ENCODE data around the gene SETBP1. TPM values are rescaled to one million over a fixed set of nuclear protein-coding genes. Genes with fewer than 3 reads are reported as not detected.

SETBP1 gene
- total and polyA plus RNA-seq, 2 of the 4 experiments (the other 2 are of a cell fraction), result 0.19 to 0.36 TPM

DNA sequence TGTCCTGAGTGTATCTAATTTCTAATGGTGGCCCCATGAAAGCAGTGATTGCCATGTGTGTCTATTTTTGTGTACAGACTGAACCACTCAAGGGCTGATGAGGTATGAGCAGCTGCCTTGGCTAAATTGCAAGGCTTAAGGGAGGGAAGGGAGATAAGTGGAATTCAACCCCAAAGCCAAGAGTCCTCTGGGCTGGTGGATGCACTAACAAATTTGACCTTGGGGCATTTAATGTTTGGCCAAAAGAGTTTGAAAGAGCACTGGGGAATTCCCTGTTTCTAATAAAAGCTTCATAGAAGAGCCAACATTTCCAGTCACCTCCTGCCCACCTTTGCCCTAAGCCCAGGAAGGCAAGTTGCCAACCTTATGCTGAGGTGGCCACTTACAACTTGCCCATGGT, 172.1 kb downstream of the SETBP1 start:
- Histone ChIP-seq H3K9me1 (ENCODE audit: insufficient read depth, low read length) (no peaks in the 10 kb centered on the region), H4K8ac (ENCODE audit: low read depth in 2 of 2, low read length in 2 of 2) (no peak overlapping the region), H2AFZ (replicated peaks; ENCODE audit: low read length, poor library complexity) (no peak overlapping the region), H3K56ac (ENCODE audit: extremely low read depth, insufficient read depth, low read length) (no peak overlapping the region), H4K91ac (ENCODE audit: insufficient read depth, low read depth, low read length) (no peak overlapping the region), H3K18ac (ENCODE audit: low read depth, low read length) (no peak overlapping the region), H2BK5ac (ENCODE audit: low read depth, low read length, poor library complexity, severe bottlenecking) (no peak overlapping the region), H3K27ac (ENCODE audit: insufficient read depth, low read length) (no peak overlapping the region), H4K20me1 (ENCODE audit: insufficient read depth, low read length) (no peaks in the 10 kb centered on the region), H3K27me3 (ENCODE audit: control insufficient read depth, insufficient read depth, low read length) (no peaks in the 10 kb centered on the region; the same call in 1 of the 2 replicates), H3K36me3 (ENCODE audit: control insufficient read depth, insufficient read depth, low read length) (no peaks in the 10 kb centered on the region), H3K14ac (replicated peaks; ENCODE audit: low read depth, low read length) (no peak overlapping the region), H2BK20ac (ENCODE audit: low read depth, low read length) (no peak overlapping the region), H3K4me2 (ENCODE audit: low read depth, low read length) (no peak overlapping the region), H2BK15ac (ENCODE audit: low read depth, low read length) (no peak overlapping the region), H3K4me3 (ENCODE audit: insufficient read depth, low read depth, low read length) (no peak overlapping the region), H2BK120ac (ENCODE audit: low read depth, low read length) (no peak overlapping the region), H2AK9ac (replicated peaks; ENCODE audit: low read depth, low read length, poor library complexity) (no peak overlapping the region), H3K4ac (ENCODE audit: low read depth, low read length) (no peak overlapping the region), H4K5ac (ENCODE audit: low read depth, low read length) (no peak overlapping the region), H3K9me3 (ENCODE audit: control insufficient read depth, insufficient read depth, low read length) (no peaks in the 10 kb centered on the region), H3K9ac (ENCODE audit: low read depth, low read length) (no peak overlapping the region), H3K4me1 (ENCODE audit: control insufficient read depth, insufficient read depth, low read length) (no peaks in the 10 kb centered on the region; the same call in 1 of the 2 replicates), H3K23ac (ENCODE audit: low read depth, low read length) (no peak overlapping the region), H2AK5ac (ENCODE audit: low read depth, low read length) (no peak overlapping the region), H3K79me1 (ENCODE audit: low read depth in 1 of 2, low read length in 2 of 2) (no peaks in the 10 kb centered on the region)
- POLR2A ChIA-PET (ENCODE audit: unreplicated experiment), result no interaction called here
- intact Hi-C loops (cut with micrococcal nuclease), result no loop called here
- in situ Hi-C loops (cut with MboI; ENCODE audit: low sequenced_read_pairs), result no loop called here
- no peak for TF ChIP-seq RFX5 (IDR thresholded peaks at IDR 0.05; ENCODE audit: low read depth, low read length)
- TF ChIP-seq FOS (IDR thresholded peaks at IDR 0.05; ENCODE audit: low read depth, low read length), result no peak
- no peak for TF ChIP-seq CHD1 (IDR thresholded peaks at IDR 0.05; ENCODE audit: low read depth, low read length)
- no peak for TF ChIP-seq SMC3 (IDR thresholded peaks at IDR 0.05; ENCODE audit: low read depth, low read length)
- TF ChIP-seq NFE2L2 (IDR thresholded peaks at IDR 0.05; ENCODE audit: low read depth, low read length), result no peak
- no peak for TF ChIP-seq BHLHE40 (IDR thresholded peaks at IDR 0.05; ENCODE audit: low read depth, low read length)
- no peak for TF ChIP-seq CEBPB (IDR thresholded peaks at IDR 0.05; ENCODE audit: low read depth, low read length)
- TF ChIP-seq, protein P1, sequence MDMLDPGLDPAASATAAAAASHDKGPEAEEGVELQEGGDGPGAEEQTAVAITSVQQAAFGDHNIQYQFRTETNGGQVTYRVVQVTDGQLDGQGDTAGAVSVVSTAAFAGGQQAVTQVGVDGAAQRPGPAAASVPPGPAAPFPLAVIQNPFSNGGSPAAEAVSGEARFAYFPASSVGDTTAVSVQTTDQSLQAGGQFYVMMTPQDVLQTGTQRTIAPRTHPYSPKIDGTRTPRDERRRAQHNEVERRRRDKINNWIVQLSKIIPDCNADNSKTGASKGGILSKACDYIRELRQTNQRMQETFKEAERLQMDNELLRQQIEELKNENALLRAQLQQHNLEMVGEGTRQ (IDR thresholded peaks at IDR 0.05; ENCODE audit: low read depth, low read length), result no peak
- no peak for TF ChIP-seq MXI1 (IDR thresholded peaks at IDR 0.05; ENCODE audit: borderline replicate concordance, low read depth, low read length)
- TF ChIP-seq RAD21 (IDR thresholded peaks at IDR 0.05; ENCODE audit: low read length), result no peak
- no peak for TF ChIP-seq RCOR1 (IDR thresholded peaks at IDR 0.05; ENCODE audit: insufficient replicate concordance, low read length)
- TF ChIP-seq MAFK (IDR thresholded peaks at IDR 0.05; ENCODE audit: low read depth, low read length), result no peak
- TF ChIP-seq, protein P2, sequence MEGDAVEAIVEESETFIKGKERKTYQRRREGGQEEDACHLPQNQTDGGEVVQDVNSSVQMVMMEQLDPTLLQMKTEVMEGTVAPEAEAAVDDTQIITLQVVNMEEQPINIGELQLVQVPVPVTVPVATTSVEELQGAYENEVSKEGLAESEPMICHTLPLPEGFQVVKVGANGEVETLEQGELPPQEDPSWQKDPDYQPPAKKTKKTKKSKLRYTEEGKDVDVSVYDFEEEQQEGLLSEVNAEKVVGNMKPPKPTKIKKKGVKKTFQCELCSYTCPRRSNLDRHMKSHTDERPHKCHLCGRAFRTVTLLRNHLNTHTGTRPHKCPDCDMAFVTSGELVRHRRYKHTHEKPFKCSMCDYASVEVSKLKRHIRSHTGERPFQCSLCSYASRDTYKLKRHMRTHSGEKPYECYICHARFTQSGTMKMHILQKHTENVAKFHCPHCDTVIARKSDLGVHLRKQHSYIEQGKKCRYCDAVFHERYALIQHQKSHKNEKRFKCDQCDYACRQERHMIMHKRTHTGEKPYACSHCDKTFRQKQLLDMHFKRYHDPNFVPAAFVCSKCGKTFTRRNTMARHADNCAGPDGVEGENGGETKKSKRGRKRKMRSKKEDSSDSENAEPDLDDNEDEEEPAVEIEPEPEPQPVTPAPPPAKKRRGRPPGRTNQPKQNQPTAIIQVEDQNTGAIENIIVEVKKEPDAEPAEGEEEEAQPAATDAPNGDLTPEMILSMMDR (conservative IDR thresholded peaks at IDR 0.05; ENCODE audit: low read depth, low read length), result no peak
- TF ChIP-seq, protein P3, sequence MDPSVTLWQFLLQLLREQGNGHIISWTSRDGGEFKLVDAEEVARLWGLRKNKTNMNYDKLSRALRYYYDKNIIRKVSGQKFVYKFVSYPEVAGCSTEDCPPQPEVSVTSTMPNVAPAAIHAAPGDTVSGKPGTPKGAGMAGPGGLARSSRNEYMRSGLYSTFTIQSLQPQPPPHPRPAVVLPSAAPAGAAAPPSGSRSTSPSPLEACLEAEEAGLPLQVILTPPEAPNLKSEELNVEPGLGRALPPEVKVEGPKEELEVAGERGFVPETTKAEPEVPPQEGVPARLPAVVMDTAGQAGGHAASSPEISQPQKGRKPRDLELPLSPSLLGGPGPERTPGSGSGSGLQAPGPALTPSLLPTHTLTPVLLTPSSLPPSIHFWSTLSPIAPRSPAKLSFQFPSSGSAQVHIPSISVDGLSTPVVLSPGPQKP (IDR thresholded peaks at IDR 0.05; ENCODE audit: borderline replicate concordance, low read depth, low read length), result no peak
- TF ChIP-seq MAZ (IDR thresholded peaks at IDR 0.05; ENCODE audit: borderline replicate concordance, low read depth, low read length), result no peak
- TF ChIP-seq POLR2A (IDR thresholded peaks at IDR 0.05; ENCODE audit: low read depth, low read length), result no peak
- dilution Hi-C loops (cut with HindIII; ENCODE audit: low sequenced_read_pairs, unreplicated experiment), result no loop called here
- no TSS peak for BruUV-seq (replicated peaks)
- ATAC-seq (ENCODE audit: low read depth), result no peak; the same call in 1 of the 2 replicates
- CTCF ChIA-PET, result no interaction called here
- DNase-seq, result peak; percentile 1

All from IMR-90 (cell line).